GM21447 (cell line): ENCODE data around the gene NEGR1.
"Not testable (repeated sequence)": the region's sequence is repeated elsewhere in the genome, so short reads cannot be mapped to it uniquely, and the experiment has no call there.

ENCODE experiments used
- ATAC-seq: cut with Tn5 transposase; IDR thresholded peaks from one replicate; pipeline ENCODE4 v1.9.1; 2021; ENCODE audit not compliant: unreplicated experiment

The NEGR1 gene

GRCh38 chr1:71956613-71957285 lies 325.6 kb downstream of the NEGR1 start:
- no peak for ATAC-seq

DNA sequence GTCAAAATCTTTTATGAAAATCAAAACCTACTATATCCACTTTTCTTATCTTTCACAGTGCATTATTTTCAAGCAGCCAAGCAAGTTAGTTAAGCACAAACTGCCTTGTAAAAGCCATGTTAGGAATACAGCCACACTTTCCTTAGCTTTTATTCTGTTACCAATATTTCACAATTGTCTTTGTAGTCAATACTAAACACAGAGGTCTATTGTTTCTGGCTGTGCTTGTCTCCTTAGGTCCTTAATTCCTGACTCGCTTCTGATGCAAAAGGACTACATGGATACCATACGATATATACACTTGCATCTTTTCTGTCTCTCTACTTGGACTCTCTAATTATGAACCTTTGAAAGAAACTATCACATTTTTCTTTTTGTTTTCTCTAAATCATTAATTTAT lies 331.8 kb downstream of the NEGR1 start:
- ATAC-seq: no peak

- no peak for ATAC-seq
Observed at GRCh38 chr1:71949681-71950080, 332.7 kb downstream of the NEGR1 start.

GRCh38 chr1:71948561-71948960 lies 333.8 kb downstream of the NEGR1 start:
- ATAC-seq: no peak

DNA sequence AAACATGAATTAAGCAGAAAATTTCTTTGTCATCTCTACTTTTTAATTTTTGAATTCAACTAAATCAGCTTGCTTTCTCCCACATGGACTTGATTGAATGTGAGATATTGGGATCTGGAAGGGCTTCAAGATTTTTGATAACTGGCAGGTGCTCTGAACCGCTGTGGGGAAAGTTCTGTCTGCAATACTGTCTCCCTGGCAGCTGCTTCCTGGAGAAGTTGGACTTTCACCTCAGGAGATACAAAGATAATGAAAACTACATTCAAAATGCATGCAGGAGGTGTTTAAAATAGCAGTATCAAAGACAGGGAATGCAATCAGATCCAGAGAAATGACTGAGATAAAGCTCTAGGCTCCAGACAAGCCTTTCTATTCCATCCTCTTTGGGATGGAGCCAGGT lies 338.3 kb downstream of the NEGR1 start:
- ATAC-seq: no peak

GRCh38 chr1:71940261-71940660 lies 342.1 kb downstream of the NEGR1 start:
- no peak for ATAC-seq

DNA sequence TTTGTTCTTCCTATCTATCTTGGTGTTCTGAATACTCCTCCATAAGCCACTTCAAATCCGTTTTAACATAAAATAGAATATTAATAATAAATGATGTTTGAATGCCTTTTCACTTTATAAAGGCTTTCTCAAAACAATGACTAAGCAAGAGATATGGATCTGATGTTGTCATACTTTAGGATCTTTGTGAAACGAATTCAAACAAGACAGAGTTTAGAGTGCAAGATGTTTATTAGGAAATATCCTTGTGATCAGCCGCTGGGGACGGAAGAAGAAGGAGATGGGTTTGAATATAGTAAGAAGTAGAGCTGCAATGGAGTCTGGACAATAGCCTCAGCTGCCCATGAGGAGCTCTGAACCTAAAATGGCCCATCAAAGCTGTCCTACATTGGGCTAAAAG lies 351.8 kb downstream of the NEGR1 start:
- ATAC-seq: no peak

DNA sequence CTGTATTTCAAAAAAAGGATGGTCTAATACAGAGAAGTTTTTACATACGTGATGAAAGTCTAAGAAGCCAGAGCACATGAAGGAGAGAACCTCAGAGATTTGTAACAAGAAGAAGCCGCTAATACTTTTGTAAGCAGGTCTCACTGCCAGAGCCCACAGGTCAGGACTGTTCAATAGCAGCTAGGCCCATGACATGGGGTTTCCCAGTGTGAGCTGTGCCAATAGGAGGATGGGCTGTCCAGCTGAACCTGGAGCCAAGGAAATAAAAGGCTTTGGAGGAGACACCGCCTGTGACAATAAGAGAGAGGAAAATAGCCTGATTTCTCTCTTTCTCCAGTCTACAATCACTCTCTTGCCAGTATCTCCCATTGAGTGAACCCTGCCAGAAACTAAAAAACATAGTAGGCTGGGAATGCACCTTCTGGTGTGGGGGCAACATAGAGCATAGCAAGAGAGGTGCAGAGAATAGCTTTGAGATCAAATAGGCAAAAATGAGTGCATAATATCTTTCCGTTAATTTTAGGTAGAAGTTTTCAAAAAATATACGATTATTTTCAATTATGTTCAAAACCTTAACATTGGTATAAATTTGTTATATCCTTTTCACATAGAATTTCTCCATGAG lies 360.3 kb downstream of the NEGR1 start:
- ATAC-seq: no peak

GRCh38 chr1:71921204-71921603 lies 361.1 kb downstream of the NEGR1 start:
- no peak for ATAC-seq

- no peak for ATAC-seq
Observed at GRCh38 chr1:71920556-71920955, 361.8 kb downstream of the NEGR1 start.

GRCh38 chr1:71919811-71920509 lies 362.4 kb downstream of the NEGR1 start:
- no peak for ATAC-seq

DNA sequence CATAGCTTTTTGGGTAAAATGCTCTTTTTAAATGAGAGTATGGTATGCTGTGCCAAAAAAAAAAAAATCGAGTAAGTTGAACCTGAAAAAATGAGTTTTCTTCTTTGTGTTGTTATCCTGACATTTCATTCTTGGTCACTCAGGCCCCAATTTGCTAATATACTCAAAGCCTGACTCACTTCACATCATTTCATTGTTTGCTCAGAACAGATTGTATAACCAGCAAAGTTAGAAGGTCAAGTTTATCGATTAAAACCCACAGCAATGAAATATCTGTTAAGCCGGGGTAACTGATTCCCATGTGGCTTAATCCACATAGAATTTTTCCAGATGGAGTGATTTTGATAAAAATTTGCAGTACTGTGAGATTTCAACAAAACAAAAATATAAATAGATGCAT lies 363.7 kb downstream of the NEGR1 start:
- no peak for ATAC-seq

DNA sequence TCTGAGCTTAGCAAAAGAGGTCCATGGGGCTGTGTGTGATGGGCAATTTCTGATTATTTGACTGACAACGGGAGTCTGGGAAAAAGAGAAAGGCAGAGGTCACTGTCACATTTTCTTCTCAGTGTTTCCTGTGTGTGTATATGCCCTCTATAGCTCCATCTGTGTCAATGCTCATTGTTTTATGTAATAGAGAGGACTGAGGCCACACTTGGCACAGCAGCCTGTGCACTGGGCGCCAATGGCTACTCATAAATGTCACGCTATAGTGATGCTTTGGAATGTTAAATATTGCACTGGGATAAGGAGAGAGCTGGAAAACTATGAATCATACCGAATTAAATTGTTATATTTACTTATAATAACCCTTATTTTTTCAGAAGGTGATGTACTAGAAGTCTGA lies 365.4 kb downstream of the NEGR1 start:
- ATAC-seq: no peak

GRCh38 chr1:71914626-71915025 lies 367.7 kb downstream of the NEGR1 start:
- ATAC-seq: no peak

DNA sequence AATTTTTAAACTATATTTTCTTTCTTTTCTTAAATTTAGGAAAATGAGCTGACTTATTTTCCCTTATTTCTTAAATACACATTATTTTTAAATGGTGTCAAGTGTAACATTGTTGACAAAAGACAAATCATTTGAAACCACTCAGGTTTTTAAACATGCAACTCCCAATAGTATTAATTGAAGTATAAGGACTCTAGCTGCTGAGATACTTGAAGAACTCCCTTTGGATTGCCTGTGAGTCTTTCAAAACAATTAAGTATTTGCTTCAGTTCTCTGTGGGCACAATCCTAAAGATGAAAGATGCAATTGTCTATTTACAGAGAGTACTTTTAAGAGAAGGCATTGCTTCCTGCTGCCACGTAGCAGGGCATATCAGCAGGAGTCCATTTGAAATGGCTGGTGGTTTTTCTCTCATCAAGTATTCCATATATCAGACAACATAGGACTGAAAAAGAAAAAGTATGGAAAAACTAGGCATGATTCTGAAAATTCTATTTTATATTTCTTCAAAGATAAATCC lies 373.4 kb downstream of the NEGR1 start:
- no peak for ATAC-seq

DNA sequence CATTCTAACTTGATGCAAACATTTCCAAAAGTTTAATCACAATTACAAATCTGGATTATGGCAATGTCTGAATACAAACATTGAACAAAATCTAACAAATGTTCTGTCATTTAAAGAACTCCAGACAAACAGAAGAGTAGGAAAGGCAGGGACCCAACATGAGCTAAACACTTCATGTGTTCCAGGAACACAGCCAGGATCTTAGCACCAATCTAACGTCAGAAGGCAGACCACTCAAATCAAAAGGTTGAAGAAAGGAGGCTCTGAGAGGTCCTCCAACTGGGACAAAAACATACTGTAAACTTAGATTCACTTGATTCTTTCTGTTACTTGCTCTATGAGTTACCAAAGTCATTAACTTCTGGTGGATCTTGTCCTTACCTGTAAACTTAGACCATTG lies 374.0 kb downstream of the NEGR1 start:
- no peak for ATAC-seq

GRCh38 chr1:71899881-71900280 lies 382.5 kb downstream of the NEGR1 start:
- no peak for ATAC-seq

GRCh38 chr1:71888166-71888565 lies 394.2 kb downstream of the NEGR1 start:
- ATAC-seq: not testable (repeated sequence)

DNA sequence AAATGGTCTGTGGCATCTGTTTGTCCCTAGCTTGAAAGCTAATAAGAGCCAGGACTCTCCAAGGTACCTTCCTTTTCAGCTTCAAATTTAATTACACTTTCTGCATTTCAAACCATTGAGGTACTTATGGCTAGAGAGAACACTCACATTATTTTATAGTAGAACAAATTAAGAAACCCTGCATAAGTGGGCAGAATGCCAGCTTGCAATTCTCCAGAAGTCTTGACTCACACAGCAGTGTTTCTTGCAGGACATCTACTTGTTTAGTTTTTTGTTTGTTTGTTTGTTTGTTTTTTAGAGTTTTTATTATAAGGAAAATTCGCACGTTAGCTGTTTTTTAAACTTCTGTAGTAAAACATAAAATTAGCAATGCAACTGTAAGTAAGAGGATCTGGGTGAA lies 397.2 kb downstream of the NEGR1 start:
- ATAC-seq: no peak

DNA sequence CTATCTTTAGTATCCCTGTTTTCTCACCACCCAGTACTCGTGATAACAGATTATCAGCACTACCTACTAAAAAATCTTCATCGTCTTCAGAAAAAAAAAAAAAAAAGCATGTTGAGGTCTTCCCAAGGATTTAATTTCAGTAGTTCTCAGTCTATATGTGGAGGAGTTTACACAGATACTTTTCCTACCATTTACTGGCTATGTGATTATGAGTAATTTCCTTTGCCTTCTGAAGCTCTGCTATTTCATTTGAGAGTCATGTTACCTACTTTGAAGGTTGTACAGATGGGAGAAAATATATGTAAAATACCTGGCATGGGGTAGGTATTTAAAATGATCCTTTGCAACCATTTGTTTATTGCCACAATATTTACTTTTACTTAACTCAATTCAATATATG lies 399.7 kb downstream of the NEGR1 start:
- ATAC-seq: no peak

- ATAC-seq: no peak
Observed at GRCh38 chr1:71882226-71882625, 400.1 kb downstream of the NEGR1 start.

- no peak for ATAC-seq
Observed at GRCh38 chr1:71881611-71882010, 400.7 kb downstream of the NEGR1 start.
